BJ (cell line): ENCODE results near the gene TAS1R2. TPM values are rescaled to one million over a fixed set of nuclear protein-coding genes. Genes with fewer than 3 reads are reported as not detected.

Experiments used
- CTCF ChIA-PET: fragments of 350-600 bp; formaldehyde crosslinking; extraction: SDS; loops from one replicate; lab custom pipeline; 2021; ENCODE audit warnings: antibody characterized with exemption, inconsistent platforms; lab: Yijun Ruan, JAX
- POLR2A ChIA-PET: fragments of 300-600 bp; sonication (Branson Sonifier 250); formaldehyde crosslinking; extraction: SDS; loops from one replicate; lab custom pipeline; 2021; ENCODE audit warnings: antibody characterized with exemption; lab: Charles Lee
- DNase-seq: peaks from one replicate; pipeline ENCODE4 v3.0.0-alpha.2; 2011; ENCODE audit warnings: low read depth
- H3K27me3 ChIP-seq: 2 replicates; pipeline ENCODE4 v1.6.0; 2011; ENCODE audit warnings: low read length; ENCODE audit not compliant: control insufficient read depth, insufficient read depth
- H3K36me3 ChIP-seq: 2 replicates; pipeline ENCODE4 v1.5.1; 2011; ENCODE audit warnings: low read length; ENCODE audit not compliant: control insufficient read depth, insufficient read depth
- H3K4me3 ChIP-seq: 2 replicates; pipeline ENCODE4 v1.5.1; 2011; ENCODE audit warnings: low read depth, mild to moderate bottlenecking, control low read depth, low read length
- CTCF ChIP-seq: IDR thresholded peaks from 2 replicates; pipeline ENCODE4 v1.5.1; 2011; ENCODE audit warnings: low read depth, mild to moderate bottlenecking, control low read depth, inconsistent platforms, low read length, moderate library complexity; ENCODE audit not compliant: insufficient read depth
- polyA plus RNA-seq: library from polyadenylated mRNA; depleted of rRNA; stranded (reverse); fragments of >200 nt; gene quantifications from 2 replicates; pipeline ENCODE4 v1.2.3, GENCODE V29; 2011

TAS1R2 gene
- polyA plus RNA-seq, 1 experiment: not detected

GRCh38 chr1:18884419-18884717 lies 24.9 kb upstream of the TAS1R2 start:
- POLR2A ChIA-PET: no interaction called here
- no peaks in the 10 kb centered on the region for H3K27me3 ChIP-seq
- no peak for TF ChIP-seq CTCF
- CTCF ChIA-PET: interaction anchor here (0.6 to 7.0 kb wide), 30 partner anchors 9 to 357 kb away, joined by 3 to 61 read pairs (median 4); partner anchors contain the start of gene ALDH4A1
- no peak for DNase-seq
- no peak overlapping the region for H3K4me3 ChIP-seq
- H3K36me3 ChIP-seq: no peaks in the 10 kb centered on the region; the same call in 1 of the 2 replicates

DNA sequence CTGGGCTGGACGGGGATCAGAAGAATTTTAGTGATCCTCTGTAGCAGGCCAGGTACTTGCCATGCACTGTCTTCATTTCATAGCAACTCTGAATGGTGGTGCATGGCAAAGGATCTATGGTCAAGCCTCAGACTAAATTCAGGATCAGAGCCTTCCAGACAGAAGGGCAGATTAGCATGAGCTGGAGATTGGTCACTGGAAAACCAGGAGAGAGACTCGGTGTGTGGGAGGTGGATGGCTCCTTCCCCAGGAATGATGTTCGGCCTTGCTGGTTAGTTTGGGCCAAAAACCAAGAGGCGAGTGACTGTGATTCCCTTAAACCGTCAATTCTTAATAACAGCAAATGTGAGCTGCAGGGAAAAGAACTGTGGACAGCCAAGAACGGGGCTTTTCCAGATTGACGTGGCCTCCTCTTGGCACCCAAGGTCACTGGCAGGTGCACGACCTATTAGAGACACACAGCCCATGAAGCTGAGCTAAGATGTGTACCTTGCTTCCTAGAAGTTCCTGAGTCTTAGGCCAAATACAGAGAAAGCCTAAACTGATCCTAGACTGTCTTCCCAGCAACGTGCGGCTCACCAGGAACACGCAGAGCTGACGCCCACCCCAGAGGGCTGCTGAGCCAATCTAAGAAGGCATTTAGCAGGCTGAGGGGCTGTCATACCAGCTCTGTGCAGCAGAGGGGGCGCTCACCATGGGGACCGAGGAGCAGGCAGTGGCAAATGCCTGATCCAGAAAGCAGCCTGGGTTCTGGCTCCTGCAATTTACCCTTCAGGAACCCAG lies 24.4 kb upstream of the TAS1R2 start:
- Histone ChIP-seq H3K4me3 (no peak overlapping the region), H3K27me3 (no peaks in the 10 kb centered on the region), H3K36me3 (no peaks in the 10 kb centered on the region; the same call in 1 of the 2 replicates)
- CTCF ChIA-PET: interaction anchor here (0.7 to 7.0 kb wide), 29 partner anchors 9 to 357 kb away, joined by 3 to 61 read pairs (median 5); partner anchors contain the start of gene ALDH4A1
- DNase-seq: peak; percentile 16
- POLR2A ChIA-PET: no interaction called here
- TF ChIP-seq CTCF: peak; percentile 94

- H3K27me3 ChIP-seq: no peaks in the 10 kb centered on the region
- ChIA-PET CTCF (interaction anchor here (0.7 to 7.0 kb wide), 9 partner anchors 8 to 358 kb away, joined by 3 to 61 read pairs (median 7); no protein-coding TSS in a partner anchor), POLR2A (no interaction called here)
- H3K4me3 ChIP-seq: no peak overlapping the region
- DNase-seq: no peak
- TF ChIP-seq CTCF: no peak
- H3K36me3 ChIP-seq: no peaks in the 10 kb centered on the region; the same call in 1 of the 2 replicates
These were observed 23.6 kb upstream of the TAS1R2 start for GRCh38 chr1:18883079-18883478.

DNA sequence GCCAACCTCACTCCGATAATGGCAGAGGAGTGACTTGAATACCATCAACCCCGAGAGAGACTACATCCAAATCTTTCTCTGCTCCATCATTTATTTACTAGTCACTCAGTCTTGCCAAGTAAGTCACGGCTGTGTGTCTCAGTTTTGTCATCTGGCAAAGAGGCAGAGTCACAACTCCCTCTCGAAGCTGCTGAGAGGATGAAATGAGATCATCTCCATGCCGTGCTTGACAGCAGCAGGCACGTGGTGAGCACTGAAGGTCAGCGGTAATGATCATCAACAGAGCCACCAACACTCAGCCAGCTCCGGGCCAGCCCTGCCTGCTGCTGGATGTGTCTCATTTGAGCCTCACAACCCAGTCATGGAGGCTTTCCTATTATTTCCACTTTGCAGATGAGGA lies 23.0 kb upstream of the TAS1R2 start:
- ChIA-PET CTCF (interaction anchor here (0.7 to 4.6 kb wide), 7 partner anchors 8 to 285 kb away, joined by 3 to 34 read pairs (median 6); no protein-coding TSS in a partner anchor), POLR2A (no interaction called here)
- H3K27me3 ChIP-seq: no peaks in the 10 kb centered on the region
- no peak for DNase-seq
- no peak for TF ChIP-seq CTCF
- no peaks in the 10 kb centered on the region; the same call in 1 of the 2 replicates for H3K36me3 ChIP-seq
- no peak overlapping the region for H3K4me3 ChIP-seq

GRCh38 chr1:18881642-18882431 lies 22.4 kb upstream of the TAS1R2 start:
- POLR2A ChIA-PET: no interaction called here
- CTCF ChIA-PET: interaction anchor here (0.7 to 4.6 kb wide), 6 partner anchors 9 to 285 kb away, joined by 3 to 34 read pairs (median 8); no protein-coding TSS in a partner anchor
- no peak for DNase-seq
- no peaks in the 10 kb centered on the region; the same call in 1 of the 2 replicates for H3K36me3 ChIP-seq
- no peak for TF ChIP-seq CTCF
- no peak overlapping the region for H3K4me3 ChIP-seq
- no peaks in the 10 kb centered on the region for H3K27me3 ChIP-seq
